Activated CD4-positive, alpha-beta T cell treated with anti-CD3 and anti-CD28 coated beads, Interleukin-2, amount 10 ng/mL, durations not matched to agents 7 days and 5 days (primary cell): ENCODE data around the gene MORN1. TPM values are rescaled to one million over a fixed set of nuclear protein-coding genes. Genes with fewer than 3 reads are reported as not detected.
"Not testable (repeated sequence)": the region's sequence is repeated elsewhere in the genome, so short reads cannot be mapped to it uniquely, and the experiment has no call there.

Experiments used
- CTCF ChIA-PET: fragments of 350-600 bp; sonication (Branson Sonifier 250); formaldehyde crosslinking; loops from one replicate; lab custom pipeline; 2021; ENCODE audit warnings: antibody characterized with exemption; lab: Charles Lee
- POLR2A ChIA-PET: fragments of 350-600 bp; sonication (Branson Sonifier 250); formaldehyde crosslinking; loops from one replicate; lab custom pipeline; 2021; ENCODE audit warnings: antibody characterized with exemption; lab: Charles Lee
- DNase-seq: peaks from one replicate; pipeline ENCODE4 v3.0.0-alpha.2; 2020
- H3K27ac Mint-ChIP-seq: one replicate; pipeline ENCODE4 v1.8.0; 2021; ENCODE audit warnings: mild to moderate bottlenecking, moderate library complexity, mixed read lengths
- H3K27me3 Mint-ChIP-seq: one replicate; pipeline ENCODE4 v1.8.0; 2021; ENCODE audit warnings: mixed read lengths
- H3K36me3 Mint-ChIP-seq: one replicate; pipeline ENCODE4 v1.8.0; 2021; ENCODE audit warnings: low read depth, mixed read lengths
- H3K4me1 Mint-ChIP-seq: one replicate; pipeline ENCODE4 v1.8.0; 2021; ENCODE audit warnings: mixed read lengths
- H3K4me3 Mint-ChIP-seq: one replicate; pipeline ENCODE4 v1.8.0; 2021; ENCODE audit warnings: mild to moderate bottlenecking, moderate library complexity, mixed read lengths
- H3K9me3 Mint-ChIP-seq: one replicate; pipeline ENCODE4 v1.8.0; 2021; ENCODE audit warnings: mixed read lengths
- total RNA-seq, 2 experiments: library from RNA; stranded (reverse); gene quantifications; one replicate each; pipeline ENCODE4 v1.2.3, GENCODE V29; 2021

Gene MORN1
- total RNA-seq, 2 experiments from 2014 or later = 6.7 to 8.1 TPM

GRCh38 chr1:2337081-2337480, 54.3 kb downstream of the MORN1 start:
- no peaks in the 10 kb centered on the region for H3K4me1 Mint-ChIP-seq
- H3K36me3 Mint-ChIP-seq = no peaks in the 10 kb centered on the region
- no peak overlapping the region for H3K27ac Mint-ChIP-seq
- ChIA-PET POLR2A (no interaction called here), CTCF (no interaction called here)
- DNase-seq = no peak
- H3K27me3 Mint-ChIP-seq = no peaks in the 10 kb centered on the region
- no peak overlapping the region for H3K4me3 Mint-ChIP-seq
- no peaks in the 10 kb centered on the region for H3K9me3 Mint-ChIP-seq

GRCh38 chr1:2336499-2336898, 54.9 kb downstream of the MORN1 start:
- CTCF ChIA-PET = no interaction called here
- H3K9me3 Mint-ChIP-seq = no peaks in the 10 kb centered on the region
- no peak for DNase-seq
- POLR2A ChIA-PET = no interaction called here
- H3K27me3 Mint-ChIP-seq = no peaks in the 10 kb centered on the region
- H3K4me3 Mint-ChIP-seq = no peak overlapping the region
- H3K4me1 Mint-ChIP-seq = no peaks in the 10 kb centered on the region
- H3K27ac Mint-ChIP-seq = no peak overlapping the region
- no peaks in the 10 kb centered on the region for H3K36me3 Mint-ChIP-seq

- H3K36me3 Mint-ChIP-seq = no peaks in the 10 kb centered on the region
- no peaks in the 10 kb centered on the region for H3K4me1 Mint-ChIP-seq
- no peaks in the 10 kb centered on the region for H3K9me3 Mint-ChIP-seq
- POLR2A ChIA-PET = no interaction called here
- no peak overlapping the region for H3K27ac Mint-ChIP-seq
- no peaks in the 10 kb centered on the region for H3K27me3 Mint-ChIP-seq
- CTCF ChIA-PET = interaction anchor here (1.0 kb wide), 1 partner anchor 46 kb away, joined by 3 read pairs; no protein-coding TSS in a partner anchor
- DNase-seq = no peak
- H3K4me3 Mint-ChIP-seq = no peak overlapping the region
Measured at GRCh38 chr1:2335721-2336455, 55.5 kb downstream of the MORN1 start.

- POLR2A ChIA-PET = no interaction called here
- no peaks in the 10 kb centered on the region for H3K9me3 Mint-ChIP-seq
- H3K27ac Mint-ChIP-seq = no peak overlapping the region
- H3K4me1 Mint-ChIP-seq = no peaks in the 10 kb centered on the region
- CTCF ChIA-PET = interaction anchor here (1.0 kb wide), 1 partner anchor 47 kb away, joined by 3 read pairs; no protein-coding TSS in a partner anchor
- no peaks in the 10 kb centered on the region for H3K27me3 Mint-ChIP-seq
- H3K4me3 Mint-ChIP-seq = no peak overlapping the region
- H3K36me3 Mint-ChIP-seq = no peaks in the 10 kb centered on the region
- DNase-seq = no peak
Measured at GRCh38 chr1:2334883-2335534, 56.3 kb downstream of the MORN1 start.

- ChIA-PET CTCF (no interaction called here), POLR2A (no interaction called here)
- DNase-seq = no peak
- Mint-ChIP-seq H3K4me1 (no peaks in the 10 kb centered on the region), H3K36me3 (no peaks in the 10 kb centered on the region), H3K9me3 (no peaks in the 10 kb centered on the region), H3K4me3 (no peak overlapping the region), H3K27me3 (no peaks in the 10 kb centered on the region), H3K27ac (no peak overlapping the region)
Measured at GRCh38 chr1:2334366-2334765, 57.0 kb downstream of the MORN1 start.

GRCh38 chr1:2331580-2331979, 59.8 kb downstream of the MORN1 start:
- POLR2A ChIA-PET, CTCF ChIA-PET, H3K4me1 Mint-ChIP-seq: not testable (repeated sequence)

GRCh38 chr1:2331200-2331544, 60.2 kb downstream of the MORN1 start:
- no peaks in the 10 kb centered on the region for H3K36me3 Mint-ChIP-seq
- POLR2A ChIA-PET = no interaction called here
- H3K4me1 Mint-ChIP-seq = no peaks in the 10 kb centered on the region
- no peak overlapping the region for H3K4me3 Mint-ChIP-seq
- H3K27me3 Mint-ChIP-seq = no peaks in the 10 kb centered on the region
- no peaks in the 10 kb centered on the region for H3K9me3 Mint-ChIP-seq
- DNase-seq = no peak
- CTCF ChIA-PET = no interaction called here
- no peak overlapping the region for H3K27ac Mint-ChIP-seq

More at GRCh38 chr1:2331580-2331979, 59.8 kb downstream of the MORN1 start:
- not testable (repeated sequence) for H3K4me3 Mint-ChIP-seq, H3K9me3 Mint-ChIP-seq, H3K27ac Mint-ChIP-seq, DNase-seq, H3K36me3 Mint-ChIP-seq, H3K27me3 Mint-ChIP-seq

- Mint-ChIP-seq H3K4me3 (no peak overlapping the region), H3K27ac (no peak overlapping the region), H3K9me3 (no peaks in the 10 kb centered on the region), H3K27me3 (no peaks in the 10 kb centered on the region), H3K36me3 (no peaks in the 10 kb centered on the region), H3K4me1 (no peaks in the 10 kb centered on the region)
- CTCF ChIA-PET = no interaction called here
- POLR2A ChIA-PET = no interaction called here
- no peak for DNase-seq
Measured at GRCh38 chr1:2330519-2331199, 60.7 kb downstream of the MORN1 start.

- H3K9me3 Mint-ChIP-seq = no peaks in the 10 kb centered on the region
- H3K27ac Mint-ChIP-seq = no peak overlapping the region
- H3K4me3 Mint-ChIP-seq = no peak overlapping the region
- no peak for DNase-seq
- POLR2A ChIA-PET = no interaction called here
- no peaks in the 10 kb centered on the region for H3K27me3 Mint-ChIP-seq
- CTCF ChIA-PET = no interaction called here
- H3K4me1 Mint-ChIP-seq = no peaks in the 10 kb centered on the region
- no peaks in the 10 kb centered on the region for H3K36me3 Mint-ChIP-seq
Measured at GRCh38 chr1:2330035-2330434, 61.3 kb downstream of the MORN1 start.

GRCh38 chr1:2328676-2329455, 62.5 kb downstream of the MORN1 start:
- Mint-ChIP-seq H3K9me3 (no peaks in the 10 kb centered on the region), H3K36me3 (no peaks in the 10 kb centered on the region), H3K27me3 (no peaks in the 10 kb centered on the region), H3K4me1 (no peaks in the 10 kb centered on the region), H3K4me3 (no peak overlapping the region), H3K27ac (no peak overlapping the region)
- ChIA-PET POLR2A (no interaction called here), CTCF (interaction anchor here (1.2 kb wide), 1 partner anchor 13 kb away, joined by 3 read pairs; no protein-coding TSS in a partner anchor)
- no peak for DNase-seq

- H3K27ac Mint-ChIP-seq = no peak overlapping the region
- no peak overlapping the region for H3K4me3 Mint-ChIP-seq
Measured at GRCh38 chr1:2327841-2328240, 63.5 kb downstream of the MORN1 start.

GRCh38 chr1:2327162-2327561, 64.2 kb downstream of the MORN1 start:
- H3K4me3 Mint-ChIP-seq, H3K27me3 Mint-ChIP-seq, H3K36me3 Mint-ChIP-seq, H3K4me1 Mint-ChIP-seq, H3K9me3 Mint-ChIP-seq, POLR2A ChIA-PET, H3K27ac Mint-ChIP-seq, CTCF ChIA-PET, DNase-seq: not testable (repeated sequence)

More at GRCh38 chr1:2327841-2328240, 63.5 kb downstream of the MORN1 start:
- Mint-ChIP-seq H3K9me3 (no peaks in the 10 kb centered on the region), H3K4me1 (no peaks in the 10 kb centered on the region), H3K27me3 (no peaks in the 10 kb centered on the region), H3K36me3 (no peaks in the 10 kb centered on the region)
- no peak for DNase-seq
- ChIA-PET POLR2A (no interaction called here), CTCF (interaction anchor here (1.2 kb wide), 1 partner anchor 12 kb away, joined by 3 read pairs; no protein-coding TSS in a partner anchor)
